ENCODE data around the gene PRRC2B.
"Not testable (repeated sequence)": the region's sequence is repeated elsewhere in the genome, so short reads cannot be mapped to it uniquely, and the experiment has no call there.

Gene PRRC2B

DNA sequence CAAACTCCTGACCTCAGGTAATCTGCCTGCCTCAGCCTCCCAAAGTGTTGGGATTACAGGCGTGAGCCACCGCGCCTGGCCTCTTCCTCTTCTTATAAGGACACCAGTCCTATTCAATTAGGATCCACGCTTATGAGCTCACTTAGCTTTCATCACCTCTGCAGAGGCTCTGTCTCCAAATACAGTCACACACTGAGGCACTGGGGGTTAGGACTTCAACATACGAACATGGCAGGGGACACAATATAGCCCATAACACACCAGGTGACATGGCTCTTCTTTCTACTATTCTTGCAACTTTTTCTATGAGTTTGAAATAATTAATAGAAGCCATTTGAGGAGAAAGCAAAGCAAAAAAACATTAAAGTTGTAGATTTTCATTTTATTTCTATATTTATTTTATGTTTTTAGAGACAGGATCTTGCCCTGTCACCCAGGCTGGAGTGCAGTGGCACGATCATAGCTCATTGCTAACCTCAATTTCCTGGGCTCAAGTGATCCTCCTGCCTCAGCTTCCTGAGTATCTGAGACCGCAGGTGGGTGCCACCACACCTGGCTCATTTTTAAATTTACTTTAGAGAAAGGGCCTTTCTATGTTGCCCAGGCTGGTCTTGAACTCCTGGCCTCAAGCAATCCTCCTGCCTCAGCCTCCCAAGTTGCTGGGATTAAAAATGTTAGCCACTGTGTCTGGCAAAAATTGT is 145.5 kb downstream of the PRRC2B start:
- DNase-seq (ENCODE audit: low read depth): no peak

GRCh38 chr9:131543141-131543540 is 149.3 kb downstream of the PRRC2B start:
- no peak for DNase-seq (ENCODE audit: low read depth)

DNA sequence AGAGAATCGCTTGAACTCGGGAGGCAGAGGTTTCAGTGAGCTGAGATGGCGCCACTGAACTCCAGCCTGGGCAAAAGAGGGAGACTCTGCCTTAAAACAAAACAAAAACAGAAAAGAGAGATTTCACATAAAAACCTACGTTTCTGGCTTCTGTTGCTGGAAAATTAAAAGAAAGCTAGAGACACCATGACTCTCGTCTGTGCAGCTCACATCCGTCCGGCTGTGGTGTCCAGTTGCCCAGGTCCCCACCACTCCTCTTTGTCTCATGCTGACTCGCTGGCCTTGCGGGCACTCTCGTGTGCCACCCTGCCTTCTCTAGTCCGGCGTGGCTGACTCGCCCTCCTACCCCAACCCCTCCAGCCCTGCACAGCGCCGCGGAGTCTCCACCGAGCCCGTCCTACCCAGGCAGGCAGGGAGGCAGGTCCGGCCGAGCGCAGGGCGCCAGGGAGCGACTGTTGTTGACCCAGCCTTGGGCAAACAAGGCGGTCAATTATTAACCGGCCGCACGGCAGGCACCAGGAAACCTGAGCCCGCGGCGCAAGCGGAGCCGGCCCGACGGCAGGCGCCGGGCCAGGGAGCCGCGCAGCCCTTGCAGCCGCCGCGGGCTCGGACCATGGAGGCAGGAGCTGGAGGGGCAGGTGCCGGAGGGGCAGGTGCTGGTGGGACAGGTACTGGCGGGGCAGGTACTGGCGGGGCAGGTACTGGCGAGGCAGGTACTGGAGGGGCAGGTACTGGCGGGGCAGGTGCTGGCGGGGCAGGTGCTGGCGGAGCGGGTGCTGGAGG is 151.3 kb downstream of the PRRC2B start, which contains the start of gene PRRT1B:
Gene PRRT1B (plus strand): TSS at position 521 of the 783 bp plus-strand sequence. CDS start 93 bp downstream, at position 614.
- DNase-seq (ENCODE audit: low read depth): no peak

DNA sequence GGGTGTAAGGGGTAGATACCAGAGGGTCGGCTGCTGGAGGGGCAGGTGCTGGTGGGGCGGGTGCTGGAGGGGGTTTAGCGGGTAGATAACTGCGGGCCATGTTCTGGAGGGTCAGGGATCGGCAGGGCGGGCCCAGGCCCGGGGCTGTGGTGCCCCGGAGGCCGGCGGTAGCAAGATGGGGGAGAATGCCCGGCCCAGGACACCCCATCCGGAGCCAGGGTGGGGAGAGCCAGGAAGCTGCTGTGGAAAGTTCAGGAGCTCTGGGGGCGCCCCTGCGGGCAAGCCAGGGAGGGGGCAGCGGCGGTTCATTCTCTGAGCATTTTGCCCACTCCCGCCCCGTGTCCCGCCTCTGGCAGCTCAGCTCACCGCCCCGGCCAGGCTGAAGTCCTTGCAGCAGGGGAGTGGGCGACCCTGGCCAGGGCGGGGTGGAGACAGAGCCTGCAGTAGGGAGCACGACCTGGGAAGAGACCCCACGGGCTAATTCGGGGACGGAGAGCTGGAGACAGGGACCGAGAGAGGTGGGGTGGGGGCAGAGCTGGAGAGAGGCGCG is 152.0 kb downstream of the PRRC2B start:
- DNase-seq (ENCODE audit: low read depth): no peak

- no peak for DNase-seq (ENCODE audit: low read depth)
Measured at GRCh38 chr9:131546336-131547084, 152.6 kb downstream of the PRRC2B start.

- DNase-seq (ENCODE audit: low read depth): not testable (repeated sequence)
Measured at GRCh38 chr9:131549186-131549585, 155.3 kb downstream of the PRRC2B start.
